ENCODE results near the gene CDKAL1. TPM values are rescaled to one million over a fixed set of nuclear protein-coding genes. Genes with fewer than 3 reads are reported as not detected.

Gene CDKAL1
- total and polyA plus RNA-seq, 10 donors: 4.8 to 26.9 (median 20.1) TPM

GRCh38 chr6:20691185-20691584, 156.9 kb downstream of the CDKAL1 start:
- intact Hi-C loops (cut with DNase I; ENCODE audit: low total_unique reads): no loop called here
- WGBS, 5 donors: 87 to 100% (median 94%) methylated on average over 5 of the region's 5 CpGs
- H3K36me3 ChIP-seq: no peaks in the 10 kb centered on the region
- H3K27ac ChIP-seq: no peak overlapping the region
- TF ChIP-seq POLR2A (IDR thresholded peaks at IDR 0.05): no peak
- no peak for TF ChIP-seq POLR2AphosphoS5 (IDR thresholded peaks at IDR 0.05)
- no peak for TF ChIP-seq CTCF (IDR thresholded peaks at IDR 0.05 in 8 of 11, conservative IDR thresholded peaks at IDR 0.05 in 3 of 11)
- no peak for DNase-seq
- H3K4me3 ChIP-seq: no peak overlapping the region
- H3K4me1 ChIP-seq: peaks cover 0 to 9% (median 2%) of the 10 kb centered on the region in 6 donors
- H3K27me3 ChIP-seq (replicated peaks in 1 of 7): no peaks in the 10 kb centered on the region
- no peaks in the 10 kb centered on the region for H3K9me3 ChIP-seq

- Histone ChIP-seq H3K4me3 (no peak overlapping the region), H3K36me3 (no peaks in the 10 kb centered on the region), H3K4me1 (peaks cover 0 to 9% (median 2%) of the 10 kb centered on the region in 6 donors), H3K9me3 (no peaks in the 10 kb centered on the region), H3K27ac (no peak overlapping the region), H3K27me3 (replicated peaks in 1 of 7) (no peaks in the 10 kb centered on the region)
- intact Hi-C loops (cut with DNase I; ENCODE audit: low total_unique reads): no loop called here
- DNase-seq: no peak
- no peak for TF ChIP-seq POLR2AphosphoS5 (IDR thresholded peaks at IDR 0.05)
- no peak for TF ChIP-seq CTCF (IDR thresholded peaks at IDR 0.05 in 8 of 11, conservative IDR thresholded peaks at IDR 0.05 in 3 of 11)
These were observed 157.8 kb downstream of the CDKAL1 start for GRCh38 chr6:20692023-20692422.

GRCh38 chr6:20693466-20694063, 159.3 kb downstream of the CDKAL1 start:
- Histone ChIP-seq H3K36me3 (no peaks in the 10 kb centered on the region), H3K4me3 (no peak overlapping the region), H3K4me1 (peaks cover 0 to 4% (median 0%) of the 10 kb centered on the region in 6 donors), H3K27ac (no peak overlapping the region), H3K27me3 (replicated peaks in 1 of 7) (no peaks in the 10 kb centered on the region), H3K9me3 (no peaks in the 10 kb centered on the region)
- no peak for DNase-seq
- WGBS, 5 donors: 74 to 87% (median 75%) methylated on average over 4 of the region's 4 CpGs
- no peak for TF ChIP-seq CTCF (IDR thresholded peaks at IDR 0.05 in 8 of 11, conservative IDR thresholded peaks at IDR 0.05 in 3 of 11)
- intact Hi-C loops (cut with DNase I; ENCODE audit: low total_unique reads): no loop called here

GRCh38 chr6:20696676-20697075, 162.4 kb downstream of the CDKAL1 start:
- Histone ChIP-seq H3K4me1 (no peaks in the 10 kb centered on the region), H3K4me3 (no peak overlapping the region), H3K9me3 (no peaks in the 10 kb centered on the region), H3K27me3 (replicated peaks in 1 of 7) (no peaks in the 10 kb centered on the region), H3K36me3 (no peaks in the 10 kb centered on the region), H3K27ac (no peak overlapping the region)
- no peak for TF ChIP-seq POLR2AphosphoS5 (IDR thresholded peaks at IDR 0.05)
- no peak for TF ChIP-seq CTCF (IDR thresholded peaks at IDR 0.05 in 8 of 11, conservative IDR thresholded peaks at IDR 0.05 in 3 of 11)
- TF ChIP-seq POLR2A (IDR thresholded peaks at IDR 0.05): no peak
- WGBS, 5 donors: 88 to 96% (median 95%) methylated on average over 3 of the region's 3 CpGs
- DNase-seq: no peak
- intact Hi-C loops (cut with DNase I; ENCODE audit: low total_unique reads): no loop called here

Data from spleen (tissue), 11 donors.